HL-60 (cell line): ENCODE data around the gene DNM3.

Experiments used
- DNase-seq, 2 experiments: peaks; one replicate each; pipeline ENCODE4 v3.0.0-alpha.2; 2010 to 2020; ENCODE audit warnings: low read depth in 1 of 2, low spot score in 1 of 2
- H3K27ac ChIP-seq: fragments of 250-450 bp; sonication (Bioruptor Pico); replicated peaks from 2 replicates; pipeline ENCODE4 v1.5.1; 2020; ENCODE audit warnings: mild to moderate bottlenecking, moderate library complexity
- H3K27me3 ChIP-seq: fragments of 250-450 bp; sonication (Bioruptor Pico); 2 replicates; pipeline ENCODE4 v1.5.1; 2021; ENCODE audit warnings: mild to moderate bottlenecking, moderate library complexity; ENCODE audit not compliant: insufficient read depth, poor library complexity, severe bottlenecking
- H3K4me3 ChIP-seq: replicated peaks from 2 replicates; pipeline ENCODE4 v1.5.1; 2011; ENCODE audit warnings: mild to moderate bottlenecking, control low read depth, low read length; ENCODE audit not compliant: insufficient read depth
- CTCF ChIP-seq: IDR thresholded peaks from one replicate; pipeline ENCODE4 v1.5.1; 2011; ENCODE audit warnings: low read length, control low read depth, inconsistent platforms; ENCODE audit not compliant: insufficient read depth
- GABPA ChIP-seq: IDR thresholded peaks from 2 replicates; pipeline ENCODE4 v1.6.1; 2012; ENCODE audit warnings: low read depth
- POLR2AphosphoS5 ChIP-seq: IDR thresholded peaks from 2 replicates; pipeline ENCODE4 v1.6.1; 2012; ENCODE audit warnings: low read depth
- SPI1 ChIP-seq: IDR thresholded peaks from 2 replicates; pipeline ENCODE4 v1.6.1; 2012; ENCODE audit warnings: low read depth, mild to moderate bottlenecking, borderline replicate concordance
- TF ChIP-seq, protein P1 (sequence below): IDR thresholded peaks from 2 replicates; pipeline ENCODE4 v1.6.1; 2012; ENCODE audit warnings: low read depth; ENCODE audit not compliant: insufficient replicate concordance

DNM3 gene

GRCh38 chr1:172140591-172140990 is 299.3 kb downstream of the DNM3 start:
- H3K4me3 ChIP-seq = no peak overlapping the region
- no peak for DNase-seq
- no peak for TF ChIP-seq POLR2AphosphoS5
- TF ChIP-seq SPI1 = no peak
- TF ChIP-seq GABPA = no peak
- TF ChIP-seq CTCF = no peak
- TF ChIP-seq, protein P1, sequence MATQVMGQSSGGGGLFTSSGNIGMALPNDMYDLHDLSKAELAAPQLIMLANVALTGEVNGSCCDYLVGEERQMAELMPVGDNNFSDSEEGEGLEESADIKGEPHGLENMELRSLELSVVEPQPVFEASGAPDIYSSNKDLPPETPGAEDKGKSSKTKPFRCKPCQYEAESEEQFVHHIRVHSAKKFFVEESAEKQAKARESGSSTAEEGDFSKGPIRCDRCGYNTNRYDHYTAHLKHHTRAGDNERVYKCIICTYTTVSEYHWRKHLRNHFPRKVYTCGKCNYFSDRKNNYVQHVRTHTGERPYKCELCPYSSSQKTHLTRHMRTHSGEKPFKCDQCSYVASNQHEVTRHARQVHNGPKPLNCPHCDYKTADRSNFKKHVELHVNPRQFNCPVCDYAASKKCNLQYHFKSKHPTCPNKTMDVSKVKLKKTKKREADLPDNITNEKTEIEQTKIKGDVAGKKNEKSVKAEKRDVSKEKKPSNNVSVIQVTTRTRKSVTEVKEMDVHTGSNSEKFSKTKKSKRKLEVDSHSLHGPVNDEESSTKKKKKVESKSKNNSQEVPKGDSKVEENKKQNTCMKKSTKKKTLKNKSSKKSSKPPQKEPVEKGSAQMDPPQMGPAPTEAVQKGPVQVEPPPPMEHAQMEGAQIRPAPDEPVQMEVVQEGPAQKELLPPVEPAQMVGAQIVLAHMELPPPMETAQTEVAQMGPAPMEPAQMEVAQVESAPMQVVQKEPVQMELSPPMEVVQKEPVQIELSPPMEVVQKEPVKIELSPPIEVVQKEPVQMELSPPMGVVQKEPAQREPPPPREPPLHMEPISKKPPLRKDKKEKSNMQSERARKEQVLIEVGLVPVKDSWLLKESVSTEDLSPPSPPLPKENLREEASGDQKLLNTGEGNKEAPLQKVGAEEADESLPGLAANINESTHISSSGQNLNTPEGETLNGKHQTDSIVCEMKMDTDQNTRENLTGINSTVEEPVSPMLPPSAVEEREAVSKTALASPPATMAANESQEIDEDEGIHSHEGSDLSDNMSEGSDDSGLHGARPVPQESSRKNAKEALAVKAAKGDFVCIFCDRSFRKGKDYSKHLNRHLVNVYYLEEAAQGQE = no peak
- no peak overlapping the region for H3K27ac ChIP-seq
- H3K27me3 ChIP-seq = no peaks in the 10 kb centered on the region

DNA sequence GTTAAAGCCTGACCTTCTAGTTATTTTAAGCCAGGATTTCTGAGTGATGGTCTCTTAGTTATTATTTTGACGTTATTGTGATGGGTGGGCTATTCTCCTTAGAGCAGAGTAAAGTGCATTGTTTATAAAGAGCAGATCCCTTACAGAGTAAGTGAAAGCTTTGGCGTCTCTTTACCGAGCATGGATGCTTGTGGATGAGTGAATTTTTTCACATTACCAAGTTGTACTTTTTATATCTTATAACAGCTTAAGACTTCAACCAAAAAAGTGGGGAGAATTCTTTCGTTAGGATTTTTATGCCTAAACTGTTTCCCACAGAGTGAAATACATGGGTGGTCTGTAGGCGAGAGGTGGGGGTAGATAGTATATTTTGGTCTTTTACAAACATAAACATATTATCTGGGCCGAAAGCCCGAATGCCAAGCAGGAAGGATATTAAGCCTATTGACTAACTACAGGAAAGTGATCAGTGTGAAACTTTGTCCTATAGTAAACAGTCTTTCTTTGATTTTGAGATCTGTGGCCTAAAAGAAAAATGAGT is 300.1 kb downstream of the DNM3 start:
- no peaks in the 10 kb centered on the region for H3K27me3 ChIP-seq
- TF ChIP-seq CTCF = no peak
- TF ChIP-seq SPI1 = no peak
- no peak for DNase-seq
- H3K27ac ChIP-seq = no peak overlapping the region
- H3K4me3 ChIP-seq = no peak overlapping the region

DNA sequence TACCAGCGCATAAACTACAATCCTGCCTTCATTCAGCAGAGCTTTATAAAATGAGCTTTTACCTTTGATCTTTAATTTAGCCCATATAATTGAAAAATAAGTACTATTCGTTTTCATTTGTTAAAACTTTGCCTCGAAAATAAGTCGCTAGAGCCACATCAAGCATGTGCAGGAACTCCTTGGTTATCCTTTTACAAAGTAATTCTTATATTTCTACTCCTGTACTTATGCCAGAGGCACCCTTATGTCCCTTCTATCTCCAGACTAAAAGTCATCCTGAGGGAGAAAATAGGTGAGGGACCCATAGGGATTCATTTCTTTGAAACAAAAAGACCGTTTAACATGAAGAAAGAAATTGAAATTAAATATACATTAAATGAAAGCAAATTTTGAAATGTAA is 301.0 kb downstream of the DNM3 start:
- Histone ChIP-seq H3K4me3 (no peak overlapping the region), H3K27ac (no peak overlapping the region)

DNA sequence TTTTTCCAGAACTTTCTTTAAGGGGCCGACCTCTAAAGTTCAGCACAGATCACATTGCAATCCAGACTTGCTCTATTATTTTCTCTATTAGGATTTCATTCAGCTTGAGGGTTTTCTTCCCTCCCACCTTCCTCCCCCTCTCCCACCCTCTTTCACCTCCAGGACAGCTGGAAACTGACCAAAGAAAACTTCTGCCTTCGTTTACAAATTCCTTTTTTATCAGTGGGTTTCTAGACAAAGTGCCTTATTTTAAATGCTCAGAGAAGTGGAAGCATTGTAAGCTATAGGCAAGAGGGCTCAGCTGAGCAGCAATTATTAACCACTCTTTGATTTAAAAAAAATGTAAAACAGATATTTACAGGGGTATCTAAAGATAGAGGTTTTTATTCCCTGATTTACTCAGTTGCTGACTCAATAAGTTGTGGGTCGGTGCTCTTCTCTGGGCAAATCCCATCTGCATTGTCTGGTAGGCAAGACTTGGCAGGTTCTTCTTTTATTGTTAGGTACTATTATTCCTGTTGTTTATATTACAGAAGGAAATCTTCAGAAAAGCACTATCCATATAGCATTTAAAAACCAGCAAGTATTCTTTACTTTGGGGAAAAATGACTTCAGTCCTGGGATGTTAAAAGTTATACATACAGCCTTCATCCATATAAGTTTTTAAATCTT is 302.2 kb downstream of the DNM3 start:
- Histone ChIP-seq H3K27me3 (no peaks in the 10 kb centered on the region), H3K27ac (no peak overlapping the region), H3K4me3 (no peak overlapping the region)
- TF ChIP-seq SPI1 = no peak
- no peak for TF ChIP-seq POLR2AphosphoS5
- no peak for TF ChIP-seq GABPA
- TF ChIP-seq CTCF = no peak
- TF ChIP-seq, protein P1 = no peak
- DNase-seq = no peak

More for the DNA sequence above, 301.0 kb downstream of the DNM3 start:
- H3K27me3 ChIP-seq = no peaks in the 10 kb centered on the region
- no peak for DNase-seq
- no peak for TF ChIP-seq GABPA
- no peak for TF ChIP-seq POLR2AphosphoS5
- TF ChIP-seq SPI1 = no peak
- no peak for TF ChIP-seq CTCF
